Smooth muscle cell of the brain vasculature (primary cell): ENCODE data around the gene POLR2A.
A peak's percentile ranks its signal among the peaks of the same experiment; 100 is the strongest.

Experiments used
- DNase-seq: peaks from one replicate; pipeline ENCODE4 v3.0.0-alpha.2; 2012; ENCODE audit warnings: low read depth, low spot score

POLR2A gene

DNA sequence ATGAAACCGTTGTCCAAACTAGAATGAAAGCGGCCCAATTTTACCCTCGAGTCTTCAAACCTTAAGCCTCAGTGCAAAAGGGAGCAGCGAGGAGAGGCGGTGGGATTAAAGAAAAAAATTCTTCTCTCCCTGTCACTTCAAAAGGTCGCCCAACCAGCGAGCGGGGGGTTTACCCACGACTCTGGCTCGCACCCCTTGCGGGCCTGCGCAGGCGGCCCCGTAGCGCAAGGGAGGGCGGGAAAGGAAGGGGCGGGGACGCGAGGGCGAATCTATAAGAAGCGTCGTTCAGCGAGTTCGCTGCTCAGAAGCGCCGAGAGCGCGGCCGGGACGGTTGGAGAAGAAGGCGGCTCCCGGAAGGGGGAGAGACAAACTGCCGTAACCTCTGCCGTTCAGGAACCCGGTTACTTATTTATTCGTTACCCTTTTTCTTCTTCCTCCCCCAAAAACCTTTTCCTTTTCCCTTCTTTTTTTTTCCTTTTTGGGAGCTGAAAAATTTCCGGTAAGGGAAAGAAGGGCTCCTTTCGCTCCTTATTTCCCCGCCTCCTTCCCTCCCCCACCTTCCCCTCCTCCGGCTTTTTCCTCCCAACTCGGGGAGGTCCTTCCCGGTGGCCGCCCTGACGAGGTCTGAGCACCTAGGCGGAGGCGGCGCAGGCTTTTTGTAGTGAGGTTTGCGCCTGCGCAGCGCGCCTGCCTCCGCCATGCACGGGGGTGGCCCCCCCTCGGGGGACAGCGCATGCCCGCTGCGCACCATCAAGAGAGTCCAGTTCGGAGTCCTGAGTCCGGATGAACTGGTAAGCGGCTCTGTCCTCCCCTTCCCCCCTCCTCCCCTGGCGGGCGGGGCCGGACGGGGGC, at the start of gene POLR2A:
TSS of gene POLR2A (plus strand) at position 300 of the 852 bp plus-strand sequence.
- DNase-seq: peak; percentile 95

DNA sequence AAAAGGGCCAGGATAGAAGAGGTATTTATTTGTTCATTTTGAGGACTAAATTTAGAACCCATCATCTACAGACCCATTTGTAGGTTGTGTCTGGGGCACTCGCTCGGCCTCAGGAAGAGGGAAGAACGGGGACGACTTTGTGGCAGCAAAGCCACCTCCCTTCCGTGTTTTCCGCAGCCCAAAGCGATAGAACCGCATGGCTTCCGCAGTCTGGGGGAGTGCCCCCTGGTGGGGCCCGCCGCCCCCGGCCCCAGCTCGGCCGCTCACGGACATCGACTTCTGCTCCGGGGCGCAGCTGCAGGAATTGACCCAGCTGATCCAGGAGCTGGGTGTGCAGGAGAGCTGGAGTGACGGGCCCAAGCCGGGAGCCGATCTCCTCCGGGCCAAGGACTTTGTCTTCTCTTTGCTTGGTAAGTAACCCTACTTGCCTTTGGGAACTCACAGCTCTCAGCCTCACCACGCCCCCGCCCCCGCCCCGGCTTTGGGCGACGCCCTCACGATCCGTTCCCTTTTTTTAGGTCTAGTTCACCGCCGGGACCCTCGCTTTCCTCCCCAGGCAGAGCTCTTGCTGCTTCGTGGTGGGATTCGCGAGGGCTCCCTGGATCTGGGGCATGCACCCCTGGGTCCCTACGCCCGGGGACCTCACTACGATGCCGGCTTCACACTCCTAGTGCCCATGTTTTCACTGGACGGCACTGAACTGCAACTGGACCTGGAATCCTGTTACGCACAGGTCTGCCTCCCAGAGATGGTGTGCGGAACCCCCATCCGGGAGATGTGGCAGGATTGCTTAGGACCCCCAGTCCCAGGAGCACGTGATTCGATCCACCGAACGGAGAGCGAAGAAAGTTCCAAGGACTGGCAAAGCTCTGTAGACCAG, 48.2 kb upstream of the POLR2A start:
- no peak for DNase-seq

DNA sequence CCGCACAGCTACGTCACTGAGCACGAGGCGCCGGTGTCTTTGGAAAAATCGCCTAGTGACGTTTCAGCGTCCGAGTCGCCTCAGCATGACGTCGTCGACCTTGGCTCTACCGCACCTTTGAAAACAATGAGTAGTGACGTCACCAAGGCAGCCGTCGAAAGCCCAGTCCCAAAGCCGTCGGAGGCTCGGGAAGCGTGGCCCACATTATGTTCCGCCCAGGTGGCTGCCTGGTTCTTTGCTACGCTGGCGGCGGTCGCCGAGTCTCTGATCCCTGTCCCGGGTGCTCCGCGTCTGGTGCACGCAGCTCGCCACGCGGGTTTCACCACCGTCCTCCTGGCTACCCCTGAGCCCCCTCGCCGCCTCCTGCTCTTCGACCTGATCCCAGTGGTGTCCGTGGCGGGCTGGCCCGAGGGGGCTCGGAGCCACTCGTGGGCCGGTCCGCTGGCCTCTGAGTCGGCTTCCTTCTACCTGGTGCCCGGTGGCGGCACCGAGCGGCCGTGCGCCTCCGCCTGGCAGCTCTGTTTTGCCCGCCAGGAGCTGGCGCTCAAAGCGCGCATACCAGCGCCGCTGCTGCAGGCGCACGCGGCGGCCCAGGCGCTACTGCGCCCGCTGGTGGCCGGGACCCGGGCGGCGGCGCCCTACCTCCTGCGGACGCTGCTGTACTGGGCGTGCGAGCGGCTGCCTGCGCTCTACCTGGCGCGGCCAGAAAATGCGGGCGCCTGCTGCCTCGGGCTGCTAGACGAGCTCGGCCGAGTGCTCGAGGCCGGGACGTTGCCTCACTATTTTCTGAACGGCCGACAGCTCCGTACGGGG, 47.4 kb upstream of the POLR2A start:
- DNase-seq: no peak

GRCh38 chr17:7437369-7437863, 46.8 kb upstream of the POLR2A start:
- DNase-seq: no peak

- DNase-seq: no peak
These were observed 46.1 kb upstream of the POLR2A start for GRCh38 chr17:7437950-7438614.

DNA sequence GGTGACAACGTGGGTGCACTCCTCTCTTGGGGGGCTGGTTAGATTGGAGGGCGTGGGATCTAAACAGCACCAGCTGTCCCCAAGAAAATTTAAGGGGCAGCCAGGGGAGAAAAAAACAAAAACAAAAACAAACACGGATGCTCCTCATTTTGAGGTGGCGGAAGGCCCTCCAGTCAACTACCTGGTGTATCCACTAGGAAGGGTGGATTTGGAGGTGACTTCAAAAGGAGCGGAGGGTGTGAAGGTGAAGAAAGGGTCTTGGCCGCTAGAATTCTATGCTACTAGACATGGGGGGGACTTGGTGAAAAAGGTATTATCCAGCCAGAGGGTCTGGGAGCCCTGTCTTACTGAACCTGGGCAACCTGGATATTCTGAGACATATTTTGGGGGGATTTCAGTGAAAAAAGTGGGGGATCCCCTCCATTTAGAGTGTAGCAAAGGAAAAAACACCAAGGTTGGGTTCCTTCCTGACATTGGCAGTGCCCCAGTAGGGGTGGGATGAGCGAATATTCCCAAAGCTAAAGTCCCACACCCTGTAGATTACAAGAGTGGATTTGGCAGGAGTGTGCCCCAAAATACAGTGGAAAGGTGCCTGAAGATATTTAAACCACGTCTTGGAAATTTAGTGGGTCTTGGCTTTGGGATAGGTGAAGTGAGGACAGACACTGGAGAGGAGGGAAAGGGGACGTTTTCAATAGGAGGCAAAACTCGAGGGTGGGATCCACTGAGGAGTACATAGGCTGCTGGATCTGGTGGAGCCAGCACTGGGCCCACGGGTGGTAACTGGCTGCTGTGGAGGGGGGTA, 45.3 kb upstream of the POLR2A start:
- DNase-seq: no peak

GRCh38 chr17:7439462-7440112, 44.6 kb upstream of the POLR2A start, which contains the start of gene FGF11:
Gene FGF11 (plus strand): TSS chr17:7439512. CDS start chr17:7439621, 109 bp downstream.
- no peak for DNase-seq

DNA sequence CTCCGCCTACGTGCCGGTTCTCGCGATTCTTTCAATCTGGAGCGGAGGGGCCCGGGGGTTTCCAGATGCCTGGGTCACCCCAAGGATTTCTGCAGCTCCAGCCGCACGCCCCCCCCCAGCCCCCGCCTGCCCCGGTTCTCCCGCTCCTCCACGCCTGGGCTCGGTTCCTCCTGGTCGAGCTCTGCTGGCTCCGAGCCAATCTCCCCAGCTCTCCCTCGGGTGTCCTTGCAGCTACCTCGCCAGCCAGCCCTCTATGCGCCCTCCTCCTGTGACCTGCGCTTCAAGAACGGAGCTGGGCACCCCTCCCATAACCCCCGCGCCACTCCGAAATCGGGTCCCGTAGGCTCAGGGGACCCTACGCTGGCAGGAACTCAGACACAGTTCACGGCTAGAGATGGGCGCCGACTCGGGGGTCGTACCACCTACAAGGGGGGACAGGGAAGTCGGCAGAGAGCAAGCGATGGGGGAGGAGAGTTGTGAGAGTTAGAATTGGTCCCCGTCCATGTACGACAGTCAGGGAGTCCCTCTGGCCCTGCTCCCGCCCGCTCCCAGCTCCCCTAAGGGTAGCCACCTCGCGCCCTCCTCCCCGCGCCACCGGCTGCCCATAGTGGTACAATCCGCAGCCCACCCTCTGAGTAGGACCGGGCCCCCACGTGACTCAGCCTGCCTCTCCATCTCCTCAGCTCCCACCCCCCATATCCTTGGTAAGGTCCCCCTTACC, 43.9 kb upstream of the POLR2A start:
- no peak for DNase-seq

DNA sequence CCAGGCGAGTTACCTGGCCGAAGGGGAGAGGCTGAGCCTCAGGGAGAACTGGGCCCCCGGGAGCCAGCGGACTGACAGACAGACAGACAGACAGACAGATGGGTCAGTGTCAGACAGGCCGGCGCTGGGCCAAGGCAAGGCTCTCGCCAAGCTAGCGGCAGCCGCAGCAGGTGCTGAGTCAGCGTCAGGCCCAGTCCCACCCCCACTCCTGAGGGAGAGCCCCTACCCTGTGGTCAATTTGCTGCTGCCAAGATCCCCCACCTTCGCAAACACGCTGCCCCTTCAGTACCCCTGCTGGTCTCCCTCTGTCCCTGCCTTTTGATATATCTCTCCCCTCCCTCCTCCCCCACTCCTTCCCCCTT, 43.4 kb upstream of the POLR2A start:
- no peak for DNase-seq

GRCh38 chr17:7441266-7441665, 42.9 kb upstream of the POLR2A start:
- DNase-seq: no peak

GRCh38 chr17:7442142-7442541, 42.0 kb upstream of the POLR2A start:
- no peak for DNase-seq

GRCh38 chr17:7443499-7444485, 40.4 kb upstream of the POLR2A start:
- no peak for DNase-seq

GRCh38 chr17:7444682-7445618, 39.2 kb upstream of the POLR2A start, which contains the start of gene CHRNB1:
Gene CHRNB1 (plus strand): TSS chr17:7445061. CDS start chr17:7445128, 67 bp downstream.
- no peak for DNase-seq

GRCh38 chr17:7445619-7445968, 38.6 kb upstream of the POLR2A start:
- DNase-seq: no peak

GRCh38 chr17:7448461-7448860, 35.7 kb upstream of the POLR2A start:
- no peak for DNase-seq

GRCh38 chr17:7459961-7460545, 24.1 kb upstream of the POLR2A start:
- DNase-seq: no peak
